HG03064 (cell line): ENCODE measurements around the gene PLXNC1.

Experiments
- ATAC-seq: cut with Tn5 transposase; IDR thresholded peaks from one replicate; pipeline ENCODE4 v1.9.1; 2021; ENCODE audit warnings: low read depth; ENCODE audit not compliant: unreplicated experiment

Gene PLXNC1

GRCh38 chr12:94202245-94203180 is 54.1 kb downstream of the PLXNC1 start:
- no peak for ATAC-seq

DNA sequence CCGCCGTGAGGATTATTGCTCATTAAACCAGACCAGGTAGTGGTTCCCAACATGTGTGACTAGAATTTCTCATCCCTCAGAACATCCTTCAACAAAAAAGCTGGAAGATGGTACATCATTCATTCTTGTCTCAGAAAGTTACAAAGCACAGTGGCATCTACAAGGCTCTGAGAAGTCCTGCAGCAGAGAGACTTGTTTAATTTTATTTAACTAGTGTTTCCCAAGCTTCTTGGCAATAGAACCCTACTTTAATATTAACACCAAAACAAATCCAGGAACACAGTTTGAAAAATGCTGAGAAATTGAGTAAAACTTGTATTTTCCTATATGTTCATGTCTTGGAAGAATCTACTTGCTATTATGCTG is 54.8 kb downstream of the PLXNC1 start:
- no peak for ATAC-seq

GRCh38 chr12:94203796-94204195 is 55.4 kb downstream of the PLXNC1 start:
- no peak for ATAC-seq

DNA sequence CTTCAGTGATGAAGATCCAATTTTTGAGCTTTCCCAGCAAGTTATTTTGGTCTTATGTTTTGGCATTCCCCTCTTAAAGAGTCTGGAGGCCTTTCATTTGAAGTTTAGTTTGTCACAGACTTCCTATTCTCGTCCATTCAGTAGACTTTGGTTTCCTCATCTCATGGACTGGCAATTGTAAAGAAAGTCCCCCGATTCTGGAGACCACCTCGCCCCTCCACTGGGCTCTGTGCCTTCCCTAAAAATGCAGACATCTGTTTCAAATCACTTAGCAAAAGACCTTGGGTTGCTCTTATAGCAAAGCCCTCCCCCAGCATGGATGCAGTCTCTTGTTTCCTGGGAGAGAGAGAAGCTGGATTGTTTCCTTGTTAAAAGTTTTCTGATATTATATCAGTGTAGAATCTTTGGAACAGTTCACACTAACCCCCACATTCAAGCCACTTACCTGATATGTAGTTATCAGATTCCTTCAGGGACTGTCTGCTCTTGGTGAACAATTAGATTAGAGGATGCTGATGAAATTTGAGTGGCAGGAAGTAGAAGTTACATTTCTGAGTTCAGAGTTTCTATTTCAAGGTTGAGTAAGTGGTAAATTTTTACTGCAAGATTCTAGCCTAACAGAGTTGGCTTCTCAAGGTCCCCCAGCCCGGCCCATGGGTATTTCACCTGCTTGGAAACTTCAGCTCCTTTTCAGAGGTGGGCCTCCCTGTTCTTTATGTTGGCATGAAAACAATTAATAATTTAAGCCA is 56.3 kb downstream of the PLXNC1 start:
- no peak for ATAC-seq

- no peak for ATAC-seq
Observed at GRCh38 chr12:94205822-94206221, 57.4 kb downstream of the PLXNC1 start.

DNA sequence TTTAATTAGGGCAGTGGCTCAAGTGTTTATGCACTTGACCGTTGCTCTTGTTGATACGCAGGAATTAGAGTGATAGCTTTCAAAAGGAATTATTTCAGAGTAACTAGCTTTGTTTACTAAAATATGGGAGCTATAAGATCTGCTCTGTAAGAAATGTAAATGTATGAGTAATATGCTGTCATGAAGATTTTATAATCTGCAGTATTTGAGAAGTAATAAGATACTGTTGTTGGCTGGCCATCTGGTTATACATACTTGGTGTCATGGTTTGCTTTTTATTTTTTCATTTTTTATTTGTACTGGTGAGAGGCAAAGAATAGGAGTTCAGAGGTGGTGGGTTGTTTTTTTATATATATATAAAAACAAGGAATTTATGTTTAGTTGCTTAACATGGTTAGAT is 58.5 kb downstream of the PLXNC1 start:
- ATAC-seq: no peak

DNA sequence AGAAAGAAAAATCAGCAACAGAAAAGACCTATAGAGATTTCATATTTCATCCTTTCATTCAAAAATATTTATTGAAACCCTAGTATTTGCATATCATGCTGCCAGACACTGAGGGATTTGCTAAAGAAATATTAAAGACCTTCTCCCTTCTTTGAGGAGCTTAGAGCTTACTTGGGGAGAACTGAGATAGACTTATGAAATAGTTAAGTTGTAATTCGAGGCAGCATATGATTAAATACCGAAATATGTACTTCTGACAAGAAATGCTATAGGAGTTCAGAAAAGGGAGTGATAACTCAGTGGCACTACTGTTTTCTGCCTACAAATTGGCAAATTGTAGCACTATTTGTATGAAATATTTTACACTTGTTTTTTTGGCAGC is 59.1 kb downstream of the PLXNC1 start:
- no peak for ATAC-seq

DNA sequence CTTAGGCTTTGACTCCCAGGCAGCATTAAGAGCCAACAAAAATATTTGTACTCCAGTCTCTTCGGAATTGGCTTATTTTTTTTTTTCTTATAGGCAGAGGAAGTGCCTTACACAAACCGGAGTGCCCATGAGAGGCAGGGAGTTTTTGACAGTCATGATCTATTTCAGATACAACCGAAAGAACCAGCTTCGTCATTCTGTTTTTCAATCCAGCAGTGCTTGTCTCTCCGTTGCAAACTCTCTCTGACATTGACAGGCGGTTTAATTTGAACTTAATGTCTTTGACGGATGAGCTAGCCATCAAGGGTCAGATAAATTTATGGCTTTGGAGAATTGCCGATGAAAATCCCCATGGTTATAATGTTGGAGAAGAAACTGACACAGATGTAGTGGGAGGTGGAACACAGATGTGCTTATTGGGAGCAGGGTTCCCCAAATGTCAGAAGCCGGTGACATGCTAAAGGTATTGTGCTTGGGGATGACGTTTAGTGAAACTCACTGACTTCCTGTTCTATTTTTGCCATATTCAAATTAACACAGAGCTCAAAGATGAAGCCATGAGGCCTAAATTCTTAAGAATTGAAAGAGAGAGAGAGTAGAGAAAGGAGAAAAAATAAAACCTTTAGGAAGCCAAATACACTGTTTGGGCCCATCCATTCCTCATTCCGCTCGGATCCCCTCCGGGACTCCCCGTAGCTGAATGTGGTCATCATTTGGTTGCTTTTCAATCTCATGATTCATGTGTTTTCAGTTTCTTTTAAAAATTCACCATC is 59.7 kb downstream of the PLXNC1 start:
- peak; percentile 76 for ATAC-seq

DNA sequence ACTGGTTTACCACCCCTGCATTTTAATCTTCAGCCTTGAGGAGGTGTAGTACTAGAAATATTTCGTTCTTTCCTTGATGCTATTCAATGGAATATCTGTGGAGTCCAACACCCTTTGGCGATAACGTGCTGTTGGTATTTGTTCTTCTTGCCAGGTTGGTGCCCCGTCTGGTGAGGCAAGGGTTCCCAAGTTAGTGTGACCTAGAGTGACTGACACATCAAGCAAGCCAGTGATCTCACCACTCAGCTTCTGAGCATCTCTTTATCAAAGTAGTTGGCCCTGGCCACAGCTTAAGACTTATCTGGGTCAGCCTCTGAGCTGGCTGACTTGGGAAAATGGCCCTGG is 60.2 kb downstream of the PLXNC1 start:
- peak; percentile 20 for ATAC-seq

GRCh38 chr12:94209240-94209639 is 60.9 kb downstream of the PLXNC1 start:
- no peak for ATAC-seq

DNA sequence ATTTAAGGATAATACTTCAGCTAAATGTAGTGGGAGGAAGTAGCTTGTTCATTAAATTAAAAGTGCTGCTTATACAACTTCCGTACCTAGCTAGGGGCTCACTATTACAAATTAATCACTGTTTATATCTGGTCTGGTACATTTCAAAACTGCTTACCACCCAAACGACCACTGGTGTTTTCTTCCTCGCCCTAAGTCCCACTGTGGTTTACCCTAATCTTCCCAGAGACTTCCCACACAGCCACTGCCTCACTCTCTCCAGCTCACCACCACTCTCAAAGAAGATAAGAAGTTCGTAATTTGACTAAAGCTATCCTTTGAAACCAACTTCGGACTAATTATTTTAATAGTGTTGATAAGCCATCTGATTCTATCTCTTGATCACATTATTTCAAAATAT is 62.6 kb downstream of the PLXNC1 start:
- no peak for ATAC-seq

DNA sequence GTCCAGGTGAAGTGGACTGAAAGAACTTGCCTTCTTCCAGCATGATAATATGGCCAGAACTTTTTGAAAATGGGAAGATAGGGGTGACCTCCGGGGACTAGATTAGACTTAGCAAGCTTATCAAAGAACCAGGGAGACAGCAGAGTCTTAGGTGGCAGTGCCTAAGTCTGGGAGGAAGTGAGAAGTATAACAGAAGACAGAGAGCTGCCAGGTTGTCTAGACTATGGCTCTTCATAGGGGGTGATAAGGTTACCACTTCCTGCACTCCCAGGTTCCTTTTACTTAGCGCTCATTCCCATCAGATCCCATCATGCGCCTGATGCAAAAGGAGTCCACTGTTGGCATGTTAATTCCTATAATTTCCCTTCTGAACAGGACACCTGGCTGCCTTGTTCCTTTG is 69.9 kb downstream of the PLXNC1 start:
- no peak for ATAC-seq

DNA sequence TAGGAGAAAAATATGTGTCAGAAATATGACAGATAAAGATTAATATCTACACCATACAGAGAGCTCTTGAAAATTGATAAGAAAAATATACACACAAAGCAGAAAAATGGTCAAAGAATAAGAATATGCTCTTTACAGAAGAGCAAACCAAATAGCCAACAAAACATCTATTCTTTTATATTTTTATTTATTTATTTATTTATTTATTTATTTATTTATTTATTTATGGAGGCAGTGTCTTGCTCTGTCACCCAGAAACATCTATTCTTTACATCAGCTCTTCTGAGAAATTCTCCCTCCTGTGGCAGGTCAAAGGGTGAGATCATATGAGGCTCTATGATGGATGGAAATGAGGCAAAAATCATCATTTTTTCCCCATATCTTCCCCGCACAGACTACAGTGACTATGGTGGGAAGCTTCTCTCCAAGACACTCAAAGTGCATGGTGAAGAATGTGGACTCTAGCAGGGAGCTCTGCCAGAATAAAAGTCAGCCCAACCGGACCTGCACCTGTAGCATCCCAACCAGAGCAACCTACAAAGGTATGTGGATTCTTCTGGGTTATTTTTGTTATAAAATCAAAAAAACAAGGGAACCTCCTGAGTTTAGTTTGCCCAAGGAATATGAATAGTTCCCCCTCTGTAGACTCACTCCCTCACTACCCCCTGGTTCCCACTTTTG is 71.4 kb downstream of the PLXNC1 start:
- ATAC-seq: no peak

DNA sequence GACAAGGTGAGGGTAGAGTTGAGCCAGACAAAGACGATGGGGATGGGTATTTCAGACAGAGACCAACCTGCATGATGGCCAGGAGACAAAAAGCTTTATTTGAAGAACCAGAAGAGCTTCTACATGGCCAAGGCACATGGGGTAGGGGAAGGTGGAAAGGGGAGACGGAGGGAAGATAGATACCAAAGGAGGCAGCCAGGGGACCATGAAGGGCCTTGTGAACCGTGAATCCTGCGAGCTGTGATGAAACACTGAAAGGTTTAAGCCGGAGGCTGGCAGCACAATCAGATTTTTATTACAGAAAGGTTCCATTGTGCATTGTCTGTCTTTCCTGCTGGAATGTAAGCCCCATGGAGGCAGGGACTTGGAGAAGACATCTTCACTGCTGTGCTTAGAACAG is 72.4 kb downstream of the PLXNC1 start:
- no peak for ATAC-seq

- ATAC-seq: no peak
Observed at GRCh38 chr12:94222351-94223084, 74.1 kb downstream of the PLXNC1 start.

DNA sequence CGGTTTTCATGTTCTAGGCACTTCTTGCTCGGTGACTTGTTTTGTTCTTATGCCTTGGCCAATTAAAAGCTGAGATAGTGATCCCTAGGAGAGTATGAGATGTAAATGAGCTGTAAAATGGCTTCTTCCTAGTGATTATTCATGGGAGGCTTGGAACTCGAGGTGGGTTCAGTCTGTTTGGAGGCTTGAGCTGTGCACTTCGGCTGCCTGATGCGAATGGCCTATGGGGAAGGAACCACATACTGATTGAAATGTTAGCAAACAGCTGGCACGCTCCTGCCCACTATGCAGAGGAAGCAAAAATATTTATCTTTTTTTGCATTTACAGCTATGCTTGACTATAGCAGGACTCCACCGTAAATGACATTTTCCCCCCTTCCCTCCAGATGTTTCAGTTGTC is 75.5 kb downstream of the PLXNC1 start:
- ATAC-seq: no peak

DNA sequence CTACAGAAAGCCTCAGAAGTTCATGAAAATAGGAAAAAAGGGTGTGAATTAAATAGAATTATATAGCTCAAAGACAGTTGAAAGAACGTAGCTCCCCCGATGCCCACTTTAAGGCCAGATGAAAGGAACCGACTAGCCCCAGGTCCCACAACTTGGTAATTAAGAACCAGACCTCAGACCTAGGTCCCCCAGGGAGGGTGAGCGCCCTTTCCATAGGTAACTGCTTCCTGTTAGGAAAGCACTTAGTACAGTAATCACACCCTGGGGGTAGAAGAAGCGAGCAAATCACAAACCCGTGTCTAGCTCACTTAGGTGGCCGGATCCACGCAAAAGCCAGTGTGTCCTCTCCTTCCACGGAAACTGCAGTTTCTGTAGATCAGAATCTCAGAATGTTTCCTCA is 77.1 kb downstream of the PLXNC1 start:
- ATAC-seq: no peak

DNA sequence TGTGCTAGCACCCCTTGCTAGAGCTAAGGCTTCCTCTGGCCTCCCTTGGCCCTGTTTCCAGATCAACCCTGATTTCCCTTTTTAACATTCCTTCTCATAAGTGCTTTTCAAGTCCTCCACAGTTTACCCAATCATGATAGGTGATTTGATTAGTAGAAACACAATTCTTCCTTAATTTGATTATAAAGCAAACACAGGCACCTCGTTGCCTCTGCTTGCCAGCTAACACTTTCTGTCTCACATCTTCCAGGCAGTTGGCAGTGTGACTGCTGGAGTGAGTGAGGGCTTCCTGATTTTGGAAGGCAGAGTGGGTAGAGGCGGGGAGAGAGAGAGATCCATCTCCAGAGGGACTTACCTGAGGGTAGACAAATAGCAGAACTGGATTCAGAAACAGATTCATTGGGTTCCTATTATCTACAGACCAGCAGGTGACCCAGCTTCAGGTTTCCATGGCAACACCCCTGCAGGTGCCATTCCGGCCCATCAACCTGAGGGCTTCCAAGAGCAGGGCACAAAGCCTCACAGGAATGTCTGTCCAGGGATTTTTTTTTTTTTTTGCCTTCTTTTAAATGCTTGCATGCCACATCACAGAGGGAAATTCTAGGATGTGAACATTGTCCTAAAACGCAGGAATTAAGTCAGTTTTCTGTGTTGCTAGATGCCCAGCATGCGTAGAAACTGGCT is 77.7 kb downstream of the PLXNC1 start:
- no peak for ATAC-seq

DNA sequence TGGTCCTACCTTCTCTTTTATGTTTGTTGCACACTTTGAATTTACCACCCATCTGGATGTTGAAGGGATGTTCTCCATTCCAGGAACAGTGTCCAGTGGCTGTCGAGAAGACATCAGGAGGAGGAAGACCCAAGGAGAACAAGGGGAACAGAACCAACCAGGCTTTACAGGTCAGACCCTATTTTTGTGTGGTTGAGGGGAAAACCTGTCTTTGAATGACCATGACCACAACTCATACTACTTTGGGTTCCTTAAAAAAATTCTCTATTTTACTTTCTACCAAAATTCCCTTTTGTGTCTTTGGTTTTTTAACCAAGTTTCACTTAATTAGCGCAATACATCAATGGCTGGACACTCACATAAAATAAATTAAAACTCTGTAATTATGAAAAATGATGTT is 78.7 kb downstream of the PLXNC1 start:
- no peak for ATAC-seq
